NT2/D1 (cell line): Measurements from ENCODE around the gene HNRNPH2.

Experiments
- SUZ12 ChIP-seq: IDR thresholded peaks from 2 replicates; pipeline ENCODE4 v1.6.1; 2011; ENCODE audit not compliant: insufficient read length, insufficient read depth; ENCODE audit errors: extremely low read depth
- YY1 ChIP-seq: IDR thresholded peaks from 2 replicates; pipeline ENCODE4 v1.6.1; 2011; ENCODE audit not compliant: insufficient read length, insufficient read depth
- ZNF274 ChIP-seq: IDR thresholded peaks from 2 replicates; pipeline ENCODE4 v1.6.1; 2011; ENCODE audit warnings: mild to moderate bottlenecking, low read depth, low read length

DNA sequence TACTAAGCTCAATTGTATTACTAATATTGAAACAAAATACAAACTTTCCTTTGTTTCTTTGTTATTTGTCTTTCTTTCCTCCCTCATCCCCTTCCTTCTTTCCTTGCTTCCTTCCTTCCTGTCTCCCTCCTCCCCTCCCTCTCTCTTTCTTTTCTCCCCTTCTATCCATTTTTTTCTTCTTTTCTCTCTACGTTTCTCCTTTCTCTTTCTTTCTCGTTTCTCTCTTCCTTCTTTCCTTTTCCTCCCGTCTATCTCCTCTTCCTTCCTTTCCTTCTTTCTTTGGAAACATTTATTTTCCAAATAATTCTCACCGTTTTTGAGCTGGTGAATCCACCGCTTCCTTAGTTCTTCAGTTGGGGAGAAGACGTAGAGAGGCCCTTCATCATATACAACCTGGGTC is 38.3 kb upstream of the HNRNPH2 start:
- TF ChIP-seq SUZ12 (no peak), YY1 (no peak), ZNF274 (no peak)
